CD4-positive, alpha-beta T cell treated with Interleukin-17A for 1 hour (primary cell): Measurements from ENCODE around the gene VENTX.

Experiments
- DNase-seq: peaks from one replicate; pipeline ENCODE4 v3.0.0-alpha.2; 2020

Gene VENTX

GRCh38 chr10:133238466-133238804, 780 bp downstream of the VENTX start:
- no peak for DNase-seq

DNA sequence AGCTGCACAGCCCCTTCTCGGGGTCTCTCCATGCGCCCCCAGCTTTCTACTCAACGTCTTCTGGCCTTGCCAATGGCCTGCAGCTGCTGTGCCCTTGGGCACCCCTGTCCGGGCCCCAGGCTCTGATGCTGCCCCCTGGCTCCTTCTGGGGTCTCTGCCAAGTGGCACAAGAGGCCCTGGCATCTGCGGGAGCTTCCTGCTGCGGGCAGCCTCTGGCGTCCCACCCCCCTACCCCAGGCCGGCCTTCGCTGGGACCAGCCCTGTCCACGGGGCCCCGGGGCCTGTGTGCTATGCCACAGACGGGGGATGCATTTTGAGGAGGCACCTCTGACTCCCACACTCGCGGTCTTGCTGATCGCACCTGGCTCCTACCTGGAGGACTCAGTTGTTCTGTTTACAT, 2.3 kb downstream of the VENTX start:
- DNase-seq = no peak

DNA sequence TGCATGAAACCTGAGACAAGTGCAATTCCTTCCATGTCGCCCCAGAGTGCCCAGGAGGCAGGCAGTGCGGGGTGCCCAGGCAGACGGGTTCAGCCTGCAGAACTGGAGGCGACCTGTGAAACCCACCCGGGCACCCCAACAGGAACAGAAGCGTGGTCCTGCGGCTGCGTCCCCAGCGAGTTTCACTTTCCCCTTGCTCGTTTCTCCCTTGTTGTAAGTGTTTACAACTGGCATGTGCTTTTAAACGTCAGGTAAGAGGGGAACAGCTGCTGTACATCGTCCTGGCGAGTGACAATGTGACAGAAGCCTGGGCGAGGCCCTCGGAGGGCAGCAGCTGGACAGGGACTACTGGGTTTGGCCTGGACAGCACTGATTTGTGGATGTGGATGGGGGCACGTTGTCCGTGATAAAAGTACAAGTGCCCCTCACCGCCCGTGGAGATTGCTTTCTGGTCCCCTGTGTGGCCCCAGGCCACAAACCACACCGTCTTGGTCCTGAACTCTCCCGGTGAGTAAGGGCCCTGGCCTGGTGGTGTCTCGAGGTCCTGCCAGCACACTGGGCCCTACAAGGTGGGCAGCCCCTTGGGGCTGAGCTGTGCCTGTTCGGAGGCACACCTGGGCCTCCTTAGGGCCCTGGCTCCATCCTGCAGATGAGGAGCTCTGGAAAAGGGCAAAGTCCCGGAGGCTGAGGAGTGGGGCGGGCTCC, 4.0 kb downstream of the VENTX start:
- peak; percentile 38 for DNase-seq

DNA sequence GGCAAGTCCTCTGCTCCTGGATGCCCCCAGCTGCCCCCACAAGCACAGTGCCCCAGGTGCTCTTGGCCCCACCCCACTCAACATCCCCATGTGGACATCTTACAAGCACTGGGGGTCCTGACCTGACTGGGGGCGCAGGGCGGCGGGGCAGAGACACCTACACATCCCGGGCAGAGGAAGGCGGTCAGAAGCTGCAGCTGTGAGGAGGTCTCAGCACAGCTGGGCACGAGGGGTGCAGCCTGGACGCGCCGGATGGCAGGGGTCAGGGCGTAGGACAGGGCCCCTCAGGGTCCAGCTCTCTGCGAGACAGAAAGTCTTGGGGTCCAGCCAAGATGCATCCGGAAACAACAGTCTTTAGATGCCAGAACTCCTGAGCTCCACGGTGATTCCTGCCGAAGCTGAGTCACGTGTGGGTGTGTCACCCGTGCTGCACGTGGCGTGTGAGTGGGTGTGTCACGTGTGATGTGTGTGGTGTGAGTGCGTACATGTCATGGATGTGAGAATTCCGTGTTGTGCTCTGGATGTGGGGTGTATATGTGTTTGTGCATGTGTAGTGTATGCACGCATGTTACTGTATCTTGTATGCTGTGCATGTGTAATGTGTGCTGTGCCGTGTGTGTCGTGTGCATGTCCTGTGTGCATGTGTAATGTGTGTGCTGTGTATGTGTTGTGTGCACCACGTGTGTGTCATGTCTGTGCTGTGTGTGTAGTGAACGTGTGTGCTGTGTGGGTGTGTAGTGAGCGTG, 5.1 kb downstream of the VENTX start:
- no peak for DNase-seq

- DNase-seq = no peak
These were observed 5.9 kb downstream of the VENTX start for GRCh38 chr10:133243593-133243992.

DNA sequence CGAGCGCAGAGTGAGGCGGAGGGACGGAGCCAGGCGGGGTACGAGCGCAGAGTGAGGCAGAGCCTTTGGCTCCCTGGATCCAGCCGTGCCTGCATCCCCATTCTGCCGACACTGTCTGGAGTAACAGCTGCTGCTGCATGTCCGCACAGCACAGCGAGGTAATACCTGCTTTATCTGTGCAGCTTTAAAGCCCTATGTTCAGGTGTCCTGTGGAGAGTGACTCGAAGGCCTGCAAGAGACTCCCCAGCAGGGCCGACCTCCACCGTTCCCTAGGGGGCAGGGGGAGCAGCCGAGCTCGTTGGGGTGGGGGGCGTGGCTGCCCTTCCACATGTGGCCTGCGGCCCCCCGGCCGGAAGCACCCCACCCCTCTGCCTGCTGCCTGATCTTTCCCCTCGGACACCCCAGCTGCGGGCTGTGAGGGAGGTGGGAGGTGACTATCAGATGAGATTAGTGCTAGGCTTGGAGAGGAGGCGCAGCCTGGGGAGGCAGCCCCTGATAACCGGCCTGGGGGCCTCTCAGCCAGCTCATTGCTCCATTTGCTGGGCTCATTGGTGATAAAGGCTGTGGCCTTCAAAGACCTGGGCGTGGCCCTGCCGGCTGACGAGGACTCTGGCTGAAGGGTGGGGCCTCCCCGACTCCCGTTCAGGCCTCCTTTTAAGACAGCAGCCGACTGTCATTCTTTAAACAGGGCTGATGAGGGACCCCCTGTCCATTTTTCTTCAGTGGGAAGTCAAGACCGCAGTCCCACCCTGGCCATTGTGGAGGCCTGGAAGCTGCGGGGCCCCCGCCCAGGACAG, 8.0 kb downstream of the VENTX start:
- DNase-seq = no peak

GRCh38 chr10:133246236-133246626, 8.6 kb downstream of the VENTX start:
- DNase-seq = no peak

DNA sequence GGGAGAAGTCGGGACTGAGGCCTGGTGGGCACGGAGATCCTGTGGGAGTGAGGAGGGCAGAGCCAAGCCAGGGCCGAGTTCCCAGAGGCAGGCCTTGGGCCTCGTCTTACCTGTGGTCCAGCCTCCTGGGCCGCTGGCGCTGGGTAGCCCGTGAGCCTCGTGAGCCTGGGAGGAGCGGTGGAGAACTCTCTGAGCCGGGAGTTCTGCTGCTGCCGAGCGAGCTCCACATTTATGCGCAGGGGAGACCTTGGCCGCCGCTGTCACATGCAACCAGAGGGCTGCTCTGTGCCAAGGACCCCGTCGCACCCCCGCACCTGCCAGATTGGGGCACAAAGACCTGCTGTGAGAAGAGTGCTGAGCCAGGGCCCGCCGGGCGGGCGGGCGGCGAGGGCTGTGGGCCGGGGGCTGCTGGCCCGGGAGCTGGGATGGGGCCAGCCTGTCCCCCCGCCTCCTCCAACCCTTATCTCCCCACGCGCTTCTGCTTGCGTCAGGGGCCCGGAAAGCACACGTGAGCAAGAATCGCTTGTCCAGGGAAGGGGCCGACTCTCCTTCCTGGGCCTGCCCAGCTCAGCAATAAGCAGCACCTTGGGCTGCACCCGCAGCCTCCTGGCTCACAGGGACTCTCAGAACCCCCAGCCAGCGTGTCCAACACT, 10.2 kb downstream of the VENTX start:
- DNase-seq = no peak

DNA sequence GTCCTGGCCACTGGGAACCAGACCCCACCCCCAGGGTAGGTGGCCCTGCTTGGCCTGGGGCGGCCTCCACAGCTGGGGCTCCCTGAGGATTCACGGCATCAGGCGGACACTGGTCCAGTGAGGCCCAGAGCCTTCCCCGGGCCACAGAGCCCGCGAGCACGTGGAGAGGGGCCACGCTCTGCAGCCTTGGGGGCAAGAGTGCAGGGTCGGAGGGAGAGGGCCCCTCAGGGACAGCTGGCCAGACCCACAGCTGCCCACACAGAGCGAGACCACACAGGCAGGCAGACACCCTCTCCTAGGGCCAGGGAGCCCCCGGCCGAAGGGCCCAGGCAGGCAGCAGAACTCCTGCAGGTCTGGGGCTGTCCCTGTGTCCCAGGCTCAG, 10.7 kb downstream of the VENTX start:
- DNase-seq = no peak

DNA sequence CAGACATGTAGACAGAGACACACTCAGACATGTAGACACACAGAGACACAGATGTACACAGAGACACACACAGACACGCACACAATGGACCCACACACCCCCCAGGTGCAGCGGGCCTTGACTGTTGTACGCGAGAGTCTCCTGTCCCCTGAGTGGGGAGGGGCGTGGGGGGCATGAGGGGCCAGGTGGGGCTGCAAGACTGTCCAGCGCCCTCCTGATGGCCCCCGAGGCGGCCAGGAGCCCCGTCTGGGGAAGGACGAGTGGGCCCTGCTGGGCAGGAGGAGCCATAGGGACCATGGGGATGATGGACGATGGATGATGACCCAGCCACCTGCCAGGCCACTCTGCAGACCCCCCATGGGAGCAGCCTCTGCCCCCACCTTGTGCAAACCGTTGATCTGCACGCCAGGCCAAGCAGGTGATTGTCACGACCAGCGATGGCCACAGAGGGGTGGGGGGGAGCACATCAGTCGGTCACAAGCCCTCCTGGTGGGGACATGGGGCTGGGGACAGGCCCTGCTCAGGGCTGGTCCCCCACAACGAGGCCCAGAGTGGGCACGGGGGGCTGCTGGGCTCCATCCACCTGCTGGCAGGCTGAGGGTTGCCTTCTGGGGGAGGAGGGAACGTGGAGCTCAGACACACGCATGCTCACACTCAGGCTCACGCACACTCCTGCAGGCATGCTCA, 11.6 kb downstream of the VENTX start:
- DNase-seq = no peak

DNA sequence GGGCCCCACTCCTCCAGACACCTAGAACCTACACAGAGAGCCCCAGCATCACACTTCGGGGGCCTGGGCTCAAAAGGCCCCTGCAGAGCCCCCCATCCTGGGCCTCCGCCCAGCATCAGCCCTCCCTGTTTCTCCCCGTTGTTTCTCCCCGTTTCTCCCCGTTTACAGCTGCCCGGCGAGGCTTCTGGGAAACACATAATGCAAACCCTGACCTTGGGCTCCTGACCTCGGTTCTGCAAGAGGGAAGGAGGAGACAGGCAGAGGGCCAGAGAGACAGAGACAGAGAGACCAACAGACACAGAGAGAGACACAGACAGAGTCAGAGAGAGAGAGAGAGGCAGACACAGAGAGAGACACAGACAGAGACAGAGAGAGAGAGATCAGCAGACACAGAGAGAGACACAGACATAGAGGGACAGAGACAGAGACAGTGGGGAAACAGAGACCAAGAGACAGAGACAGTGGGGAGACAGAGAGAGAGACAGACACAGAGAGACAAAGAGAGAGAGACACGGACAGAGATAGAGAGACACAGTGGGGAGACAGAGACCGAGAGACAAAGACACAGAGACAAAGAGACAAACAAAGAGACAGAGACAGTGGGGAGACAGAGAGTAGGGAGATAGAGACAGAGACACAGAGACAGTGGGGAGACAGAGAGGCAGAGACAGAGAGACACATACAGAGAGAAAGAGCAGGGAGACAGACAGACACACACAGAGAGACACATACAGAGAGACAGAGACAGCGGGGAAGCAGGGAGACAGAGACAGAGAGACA, 12.5 kb downstream of the VENTX start:
- no peak for DNase-seq

DNA sequence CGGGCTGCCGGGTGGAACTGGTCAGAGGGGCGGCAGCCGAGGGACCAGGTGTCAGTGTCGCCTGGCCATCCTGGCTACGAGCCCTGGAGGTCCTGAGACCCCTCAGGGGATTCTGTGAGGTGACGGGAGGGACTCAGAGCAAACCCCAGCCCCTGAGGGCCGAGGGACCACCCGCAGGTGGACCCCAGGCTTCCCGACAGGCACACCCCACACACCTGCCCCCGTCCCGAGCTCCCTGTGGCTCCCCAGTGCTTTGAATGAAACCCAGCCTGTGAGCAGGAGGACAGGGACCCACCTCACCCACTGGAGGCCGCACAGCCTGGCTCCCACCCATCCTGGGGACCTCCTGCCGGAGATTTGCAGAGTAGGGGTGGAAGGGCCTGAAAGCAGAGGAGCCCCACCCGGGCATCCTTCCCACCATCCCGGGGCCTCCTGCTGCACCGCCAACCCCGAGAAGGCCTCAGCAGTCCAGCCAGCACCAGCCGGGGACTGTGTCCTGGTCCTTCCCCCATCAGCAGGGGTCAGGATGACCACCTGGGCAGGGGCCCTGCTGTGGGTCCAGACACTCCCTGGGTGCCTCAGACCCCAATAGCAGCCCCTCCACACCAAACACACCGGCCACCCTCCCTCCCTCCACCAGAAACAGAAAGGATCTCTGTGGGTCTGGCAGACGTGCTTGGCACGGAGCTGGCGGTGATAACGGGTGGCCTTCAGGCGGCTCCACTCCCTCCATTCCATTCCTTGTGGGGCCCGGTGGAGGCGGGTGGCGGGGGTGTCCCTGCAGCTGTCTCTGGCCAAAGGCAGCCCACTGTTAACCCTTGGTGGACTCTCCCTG, 13.9 kb downstream of the VENTX start:
- DNase-seq = no peak

DNA sequence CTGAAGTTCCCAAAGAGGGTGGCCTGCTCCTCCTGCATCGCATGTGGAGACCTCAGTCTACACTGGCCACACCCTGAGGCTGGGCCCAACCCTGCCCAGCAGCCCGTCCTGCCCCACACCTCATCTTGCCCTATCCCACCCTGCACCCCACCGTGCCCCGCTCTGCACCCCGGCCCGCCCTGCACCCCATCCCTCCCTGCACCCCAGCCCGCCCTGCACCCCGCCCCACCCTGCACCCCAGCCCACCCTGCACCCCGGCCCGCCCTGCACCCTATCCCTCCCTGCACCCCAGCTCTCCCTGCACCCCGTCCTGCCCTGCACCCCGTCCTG, 14.5 kb downstream of the VENTX start:
- no peak for DNase-seq

GRCh38 chr10:133253361-133253955, 15.8 kb downstream of the VENTX start:
- DNase-seq = no peak

DNA sequence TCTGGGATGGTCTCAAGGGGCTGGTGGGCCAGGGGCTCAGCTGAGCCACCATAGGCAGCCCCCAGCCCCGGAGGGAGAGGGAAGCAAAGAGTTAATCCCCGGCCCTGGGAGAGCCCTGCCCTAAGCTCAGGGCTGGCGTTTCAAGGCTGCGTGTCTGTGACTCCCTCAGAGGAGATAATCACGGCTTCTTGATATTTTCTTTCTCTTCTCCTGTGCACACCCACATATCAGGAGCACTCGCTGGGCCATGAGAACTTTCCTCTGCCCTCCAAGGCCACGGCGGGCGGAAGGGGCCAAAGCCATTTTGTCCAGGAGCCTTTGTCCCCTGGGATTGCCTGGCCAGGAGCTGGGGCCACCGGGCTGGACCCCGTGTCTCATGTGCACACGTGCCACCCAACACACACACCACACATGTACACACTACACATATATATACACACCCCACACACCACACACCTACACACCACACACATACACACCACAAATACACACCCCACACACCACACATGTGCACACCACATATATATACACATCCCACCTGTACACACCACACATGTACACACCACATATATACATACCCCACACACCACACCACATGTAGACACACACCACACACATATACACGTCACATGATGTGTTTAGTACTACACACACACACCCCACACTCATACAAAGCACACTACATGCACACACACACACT, 16.9 kb downstream of the VENTX start:
- no peak for DNase-seq

DNA sequence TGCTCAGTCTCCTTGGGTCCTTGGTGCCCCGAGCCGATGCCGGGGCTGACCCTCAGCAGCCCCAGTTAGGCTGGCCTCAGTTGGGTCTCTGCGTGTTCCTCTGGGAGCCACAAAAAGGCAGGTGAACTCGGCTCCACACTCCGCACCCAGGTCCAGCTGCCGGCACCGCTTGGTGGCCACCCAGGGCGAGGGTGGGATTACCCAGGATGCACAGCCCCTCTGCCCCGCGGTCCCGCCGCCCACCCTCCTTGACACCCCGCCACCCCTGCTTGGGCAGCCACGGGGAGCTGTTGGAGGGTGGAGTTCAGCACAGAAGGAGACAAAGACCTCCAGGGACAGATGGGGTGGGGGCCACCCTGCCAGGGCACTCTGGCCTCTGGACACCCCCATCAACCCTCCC, 17.7 kb downstream of the VENTX start:
- no peak for DNase-seq

DNA sequence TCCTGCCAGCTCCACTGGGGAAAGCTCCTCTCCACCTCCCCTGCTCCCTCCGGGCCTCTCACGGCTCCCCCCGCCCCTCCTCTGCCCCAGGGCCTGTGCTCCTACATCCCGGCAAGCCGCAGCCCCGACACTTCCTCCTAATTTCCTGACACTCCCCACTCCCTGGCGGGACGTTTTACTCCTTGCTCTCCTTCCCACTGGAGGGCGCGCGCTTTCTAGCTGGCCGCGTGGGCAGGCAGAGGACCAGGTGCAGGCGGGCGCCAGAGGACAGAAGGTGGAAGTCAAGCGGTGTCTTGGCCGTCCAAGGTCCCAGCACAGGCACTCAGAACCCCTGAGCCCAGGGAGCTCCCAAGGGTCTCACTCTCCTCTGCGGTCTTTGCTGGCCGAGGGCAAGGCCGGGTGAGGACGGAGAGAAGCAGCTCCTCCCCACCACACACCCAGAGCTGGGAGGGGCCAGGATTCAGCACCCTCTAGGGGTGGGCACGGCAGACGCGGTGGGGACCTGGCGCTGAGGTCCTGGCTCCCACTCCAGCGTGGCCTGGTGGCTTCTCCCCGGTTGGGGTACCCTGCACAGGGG, 19.9 kb downstream of the VENTX start:
- DNase-seq = peak; percentile 34

DNA sequence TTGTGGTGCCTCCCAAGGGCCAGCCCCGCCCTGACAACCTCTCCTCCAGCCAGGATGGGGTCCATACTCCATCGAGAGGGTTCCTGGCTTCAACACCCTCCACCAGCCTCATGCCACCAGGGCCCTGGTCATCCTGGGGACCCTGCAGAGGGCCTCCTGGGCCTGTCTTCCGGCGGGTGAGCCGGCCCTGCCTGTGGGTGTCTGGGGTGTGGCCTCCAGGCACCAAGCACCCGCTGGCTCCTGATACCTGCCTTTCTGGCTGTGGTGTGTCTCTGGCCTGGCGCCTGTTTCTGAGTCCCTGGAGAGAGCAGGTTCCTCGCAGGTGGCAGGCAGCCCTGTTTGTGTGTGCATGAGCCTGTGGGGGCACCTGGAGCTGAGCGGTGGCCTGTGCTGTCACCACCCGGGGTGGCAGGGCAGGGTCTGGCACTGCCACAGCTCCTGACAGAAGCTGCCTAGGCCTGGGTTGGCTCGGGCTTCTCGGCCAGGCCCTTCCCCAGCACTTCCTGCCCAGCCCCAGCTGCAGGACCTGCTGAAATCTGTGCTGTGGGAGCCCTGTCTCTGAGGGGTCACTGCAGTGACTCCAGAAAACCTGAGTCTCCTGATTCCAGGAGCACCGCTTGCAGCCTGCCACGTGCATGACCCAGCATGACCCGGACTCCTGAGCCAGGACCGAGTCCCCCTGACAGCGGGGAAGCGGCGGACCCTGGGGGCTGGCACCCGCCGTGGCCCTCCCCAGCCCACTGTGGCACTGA, 20.6 kb downstream of the VENTX start:
- peak; percentile 38 for DNase-seq
